SK-N-SH treated with all-trans-retinoic acid at 6 μM for 48 hours (cell line): ENCODE results near the gene ARL2.

Experiments used
- BACH2 ChIP-seq: fragments of 250-450 bp; sonication (Bioruptor Pico); IDR thresholded peaks from 2 replicates; pipeline ENCODE4 v1.9.0; 2021; ENCODE audit warnings: mild to moderate bottlenecking, borderline replicate concordance
- CSDC2 ChIP-seq: fragments of 250-450 bp; sonication (Bioruptor Pico); IDR thresholded peaks from 2 replicates; pipeline ENCODE4 v1.5.0; 2020; ENCODE audit warnings: mild to moderate bottlenecking, moderate library complexity
- OSR1 ChIP-seq: fragments of 250-450 bp; sonication (Bioruptor Pico); IDR thresholded peaks from 2 replicates; pipeline ENCODE4 v1.8.0; 2022; ENCODE audit warnings: moderate library complexity, mild to moderate bottlenecking, inconsistent platforms
- PATZ1 ChIP-seq: fragments of 250-450 bp; sonication (Bioruptor Pico); IDR thresholded peaks from 2 replicates; pipeline ENCODE4 v1.8.0; 2020; ENCODE audit warnings: mild to moderate bottlenecking, moderate library complexity, borderline replicate concordance

- no peak for TF ChIP-seq CSDC2 (CRISPR knock-in tag)
- no peak for TF ChIP-seq PATZ1 (CRISPR knock-in tag)
- TF ChIP-seq OSR1: no peak
- TF ChIP-seq BACH2: no peak
Observed at GRCh38 chr11:65014726-65015227, 817 bp downstream of the ARL2 start.
